ENCODE measurements around the gene NAALAD2. TPM values are rescaled to one million over a fixed set of nuclear protein-coding genes. Genes with fewer than 3 reads are reported as not detected.
"Not testable (repeated sequence)": the region's sequence is repeated elsewhere in the genome, so short reads cannot be mapped to it uniquely, and the experiment has no call there.

The NAALAD2 gene
- total RNA-seq, 1 experiment from 2014 or later, result not detected

- no peak for DNase-seq (ENCODE audit: low spot score)
- in situ Hi-C loops (cut with HindIII; ENCODE audit: low sequenced_read_pairs), result no loop called here
Observed at GRCh38 chr11:90234977-90235376, 100.5 kb downstream of the NAALAD2 start.

GRCh38 chr11:90235526-90235925, 101.1 kb downstream of the NAALAD2 start:
- in situ Hi-C loops (cut with HindIII; ENCODE audit: low sequenced_read_pairs), result no loop called here
- no peak for DNase-seq (ENCODE audit: low spot score)

- in situ Hi-C loops (cut with HindIII; ENCODE audit: low sequenced_read_pairs), result no loop called here
- no peak for DNase-seq (ENCODE audit: low spot score)
Observed at GRCh38 chr11:90237004-90237403, 102.5 kb downstream of the NAALAD2 start.

- in situ Hi-C loops (cut with HindIII; ENCODE audit: low sequenced_read_pairs), result not testable (repeated sequence)
Observed at GRCh38 chr11:90239967-90240636, 105.6 kb downstream of the NAALAD2 start.

DNA sequence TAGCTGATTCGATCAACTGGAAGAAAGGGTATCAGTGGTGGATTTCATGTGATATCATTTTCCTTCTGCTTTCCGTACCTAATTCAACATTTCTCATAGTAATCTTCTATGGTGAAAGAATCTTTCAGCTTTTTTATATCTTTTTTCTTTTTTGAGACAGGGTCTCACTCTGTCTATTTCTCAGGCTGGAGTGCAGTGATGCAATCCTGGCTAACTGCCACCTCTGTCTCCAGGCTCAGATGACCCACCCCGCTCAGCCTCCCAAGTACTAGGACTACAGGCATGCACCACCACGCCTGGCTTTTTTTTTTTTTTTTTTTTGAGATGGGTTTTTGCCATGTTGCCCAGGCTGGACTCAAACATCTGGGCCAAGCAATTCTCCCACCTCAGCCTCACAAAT, 107.0 kb downstream of the NAALAD2 start:
- DNase-seq (ENCODE audit: low spot score), result no peak
- in situ Hi-C loops (cut with HindIII; ENCODE audit: low sequenced_read_pairs), result no loop called here

More at GRCh38 chr11:90239967-90240636, 105.6 kb downstream of the NAALAD2 start:
- DNase-seq (ENCODE audit: low spot score), result not testable (repeated sequence)

Other genes starting within 250 kb of the NAALAD2 start
- 0.71 TPM in 1 of 2 replicates, not detected in the other for gene TRIM49D1, start 212.4 kb upstream of the NAALAD2 start, total RNA-seq (2014; rRNA removed; shearing (Covaris generic))
- gene TRIM49D2, start 210.6 kb upstream of the NAALAD2 start, total RNA-seq (2014; rRNA removed; shearing (Covaris generic)), result 1.6 and 2.3 TPM in 2 replicates
- 0.55 TPM in 1 of 2 replicates, not detected in the other for gene TRIM64, start 168.6 kb upstream of the NAALAD2 start, total RNA-seq (2014; rRNA removed; shearing (Covaris generic))
- 0.20 and 2.2 TPM in 2 replicates for gene TRIM49C, start 103.6 kb upstream of the NAALAD2 start, total RNA-seq (2014; rRNA removed; shearing (Covaris generic))
- not detected in 2 replicates for gene UBTFL1, start 48.7 kb upstream of the NAALAD2 start, total RNA-seq (2014; rRNA removed; shearing (Covaris generic))
- gene CHORDC1, start 88.4 kb downstream of the NAALAD2 start, total RNA-seq (2014; rRNA removed; shearing (Covaris generic)), result 48.9 and 91.7 TPM in 2 replicates

All from G401 (cell line).